Naive thymus-derived CD8-positive, alpha-beta T cell (primary cell): ENCODE data around the gene SIGLEC14. TPM values are rescaled to one million over a fixed set of nuclear protein-coding genes. Genes with fewer than 3 reads are reported as not detected.
"Not testable (repeated sequence)": the region's sequence is repeated elsewhere in the genome, so short reads cannot be mapped to it uniquely, and the experiment has no call there.

Experiments
- ATAC-seq, 2 donors: fragments of 150-1000 bp; cut with Tn5 transposase in 1 of 2; sonication (Bioruptor Pico), chemical (Tn5 transposase) in 1 of 2; 1 replicate in 1 of 2; 2 replicates in 1 of 2; pipeline ENCODE4 v1.10.0; 2021; ENCODE audit warnings: mild to moderate bottlenecking in 2 of 2, moderate library complexity in 2 of 2
- POLR2A ChIA-PET: fragments of 350-600 bp; sonication (Branson Sonifier 250); formaldehyde crosslinking; loops from one replicate; lab custom pipeline; 2021; ENCODE audit warnings: antibody characterized with exemption; lab: Charles Lee
- DNase-seq, 10 donors: peaks; one replicate each; pipeline versions ENCODE4 v3.0.0 to v3.0.0-alpha.2; 2020 to 2022
- H3K27ac Mint-ChIP-seq, 10 donors: one replicate each; pipeline ENCODE4 v1.8.0; 2020 to 2022; ENCODE audit warnings: mild to moderate bottlenecking in 10 of 10, mixed read lengths in 10 of 10, moderate library complexity in 4 of 10, inconsistent platforms in 1 of 10
- H3K27me3 Mint-ChIP-seq, 5 donors: one replicate each; pipeline ENCODE4 v1.8.0; 2021 to 2022; ENCODE audit warnings: mixed read lengths in 5 of 5
- H3K36me3 Mint-ChIP-seq, 3 donors: one replicate each; pipeline ENCODE4 v1.8.0; 2020 to 2022; ENCODE audit warnings: mixed read lengths in 3 of 3, mild to moderate bottlenecking in 2 of 3, inconsistent platforms in 1 of 3
- H3K4me1 Mint-ChIP-seq, 4 donors: one replicate each; pipeline ENCODE4 v1.8.0; 2021 to 2022; ENCODE audit warnings: mixed read lengths in 4 of 4
- H3K4me3 Mint-ChIP-seq, 10 donors: one replicate each; pipeline ENCODE4 v1.8.0; 2020 to 2022; ENCODE audit warnings: mild to moderate bottlenecking in 10 of 10, mixed read lengths in 10 of 10, moderate library complexity in 6 of 10, inconsistent platforms in 1 of 10
- H3K9me3 Mint-ChIP-seq, 9 donors: one replicate each; pipeline ENCODE4 v1.8.0; 2020 to 2022; ENCODE audit warnings: mixed read lengths in 9 of 9, mild to moderate bottlenecking in 3 of 9, inconsistent platforms in 1 of 9, moderate library complexity in 1 of 9
- polyA plus RNA-seq, 3 donors: library from polyadenylated mRNA; unstranded; fragments of 300-500 nt; fragmentation: Illumina TruSeq; gene quantifications; one replicate each; pipeline ENCODE4 v1.2.3, GENCODE V29; 2021
- total RNA-seq, 8 experiments: library from RNA in 2 of 8; stranded (reverse) in 2 of 8; gene quantifications; one replicate each; pipeline ENCODE4 v1.2.3 and lab custom pipeline; 2021 to 2026

SIGLEC14 gene
- total and polyA plus RNA-seq, 5 experiments from 2014 or later = 0.07 to 0.83 (median 0.33) TPM; not detected in 2

GRCh38 chr19:51637362-51637978 lies 9.2 kb downstream of the SIGLEC14 start:
- no peak for ATAC-seq
- Mint-ChIP-seq H3K36me3 (peaks cover 0 to 12% (median 0%) of the 10 kb centered on the region in 3 donors), H3K27me3 (peaks cover 0 to 61% (median 29%) of the 10 kb centered on the region in 5 donors), H3K27ac (no peak overlapping the region), H3K4me1 (no peaks in the 10 kb centered on the region), H3K9me3 (peaks cover 0 to 14% (median 2%) of the 10 kb centered on the region in 9 donors), H3K4me3 (no peak overlapping the region)
- POLR2A ChIA-PET = no interaction called here
- DNase-seq = no peak

DNA sequence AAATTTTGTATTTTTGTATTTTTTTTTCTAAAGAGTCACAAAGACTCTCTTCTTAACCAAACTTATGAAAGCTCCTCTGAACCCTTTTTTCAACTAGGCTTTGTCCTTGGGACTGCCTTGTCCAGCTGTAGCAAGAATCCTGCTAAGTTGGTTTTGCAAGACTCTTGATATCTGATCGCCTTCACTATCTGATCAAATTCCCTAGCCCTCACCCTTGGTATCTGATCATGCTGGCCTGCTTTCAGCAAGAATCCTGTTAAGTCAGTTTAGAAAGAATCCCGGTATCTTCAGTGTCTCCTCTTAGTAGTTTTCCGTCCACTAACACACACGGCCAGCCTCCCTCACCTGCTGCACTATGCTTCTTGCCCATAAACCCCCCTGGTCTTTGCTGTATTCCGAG lies 14.5 kb downstream of the SIGLEC14 start:
- no peak overlapping the region for H3K4me3 Mint-ChIP-seq
- DNase-seq = no peak
- H3K4me1 Mint-ChIP-seq = peaks cover 0 to 14% (median 0%) of the 10 kb centered on the region in 4 donors
- POLR2A ChIA-PET = no interaction called here
- H3K9me3 Mint-ChIP-seq = peaks cover 0 to 6% (median 0%) of the 10 kb centered on the region in 9 donors
- peaks cover 0 to 43% (median 18%) of the 10 kb centered on the region in 5 donors for H3K27me3 Mint-ChIP-seq
- H3K36me3 Mint-ChIP-seq = peaks cover 0 to 6% (median 0%) of the 10 kb centered on the region in 3 donors
- no peak overlapping the region for H3K27ac Mint-ChIP-seq
- ATAC-seq = no peak

DNA sequence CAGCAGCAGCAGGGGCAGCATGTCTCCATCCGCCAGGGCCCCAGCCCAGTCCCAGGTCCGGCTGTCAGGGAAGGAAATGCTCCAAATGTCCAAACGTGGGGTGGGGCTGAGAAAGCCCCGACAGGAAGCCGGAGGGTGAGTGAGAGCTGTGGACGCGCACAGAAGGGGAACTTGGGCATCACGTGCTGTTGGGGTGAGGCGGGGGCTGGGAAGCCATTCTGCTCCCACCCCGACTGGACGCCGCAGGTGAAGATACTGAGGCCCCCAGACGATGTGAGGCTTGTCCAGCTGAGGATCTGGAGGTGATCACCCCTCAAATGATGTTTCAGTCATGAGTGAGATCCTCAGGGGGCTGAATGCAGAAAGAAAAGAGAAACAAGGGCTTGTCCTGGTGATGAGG lies 16.3 kb downstream of the SIGLEC14 start, which contains the start of gene SIGLEC5:
TSS of gene SIGLEC5 (minus strand) at position 87 of the 400 bp plus-strand sequence. CDS start at position 21, 66 bp downstream.
- H3K9me3 Mint-ChIP-seq, DNase-seq, H3K36me3 Mint-ChIP-seq, ATAC-seq, POLR2A ChIA-PET: not testable (repeated sequence)
- H3K4me3 Mint-ChIP-seq = peak within 1 kb of the TSS in 1 of 10 donors; percentile 51
- peaks cover 0 to 17% (median 0%) of the 10 kb centered on the region in 4 donors for H3K4me1 Mint-ChIP-seq
- H3K27ac Mint-ChIP-seq = peak within 1 kb of the TSS in 1 of 10 donors; percentile 40
- peaks cover 4 to 47% (median 24%) of the 10 kb centered on the region in 5 donors for H3K27me3 Mint-ChIP-seq

DNA sequence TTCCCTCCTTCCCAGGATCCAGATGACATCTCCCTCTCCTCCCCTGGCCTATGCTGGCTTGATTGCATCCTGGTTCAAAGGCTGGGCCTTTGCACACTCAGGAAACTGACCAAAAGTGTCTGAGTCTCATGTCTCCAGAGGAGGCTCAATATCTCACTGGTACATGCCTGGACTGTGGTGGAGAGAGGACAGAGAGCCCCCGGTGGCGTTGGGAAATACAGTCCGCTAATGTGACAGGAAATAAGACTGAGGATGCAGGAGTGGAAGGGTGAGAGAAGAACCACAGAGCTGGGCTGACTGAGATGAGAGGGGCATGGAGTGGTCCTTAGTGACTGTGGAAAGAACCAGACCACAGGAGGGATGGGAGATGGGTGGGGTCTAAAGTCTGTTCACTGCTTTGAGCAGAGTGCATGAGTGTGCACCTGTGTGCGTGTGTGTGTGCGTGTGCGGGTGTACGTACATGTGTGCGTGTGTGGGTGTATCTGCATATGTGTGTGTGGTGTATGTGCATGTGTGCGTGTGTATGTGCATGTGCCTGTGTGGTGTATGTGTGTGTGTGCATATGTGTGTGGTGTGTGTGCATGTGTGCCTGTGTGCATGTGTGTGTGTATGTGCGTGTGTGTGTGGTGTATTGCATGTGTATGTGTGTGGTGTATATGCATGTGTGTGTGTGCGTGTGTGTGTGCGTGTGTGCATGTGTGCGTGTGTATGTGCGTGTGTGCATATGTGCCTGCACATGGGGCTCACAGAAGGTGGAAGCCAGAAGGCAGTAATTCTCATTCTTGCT lies 18.3 kb downstream of the SIGLEC14 start:
- peaks cover 10 to 65% (median 32%) of the 10 kb centered on the region in 5 donors for H3K27me3 Mint-ChIP-seq
- no peak overlapping the region for H3K27ac Mint-ChIP-seq
- peaks cover 0 to 17% (median under 1%) of the 10 kb centered on the region in 4 donors for H3K4me1 Mint-ChIP-seq
- DNase-seq (no peak), ATAC-seq (no peak)
- no peak overlapping the region for H3K4me3 Mint-ChIP-seq
- peaks cover 0 to 4% (median 0%) of the 10 kb centered on the region in 3 donors for H3K36me3 Mint-ChIP-seq
- no peaks in the 10 kb centered on the region for H3K9me3 Mint-ChIP-seq
- POLR2A ChIA-PET = no interaction called here

- H3K4me1 Mint-ChIP-seq = peaks cover 0 to 17% (median under 1%) of the 10 kb centered on the region in 4 donors
Observed at GRCh38 chr19:51627491-51628138, 19.0 kb downstream of the SIGLEC14 start.

DNA sequence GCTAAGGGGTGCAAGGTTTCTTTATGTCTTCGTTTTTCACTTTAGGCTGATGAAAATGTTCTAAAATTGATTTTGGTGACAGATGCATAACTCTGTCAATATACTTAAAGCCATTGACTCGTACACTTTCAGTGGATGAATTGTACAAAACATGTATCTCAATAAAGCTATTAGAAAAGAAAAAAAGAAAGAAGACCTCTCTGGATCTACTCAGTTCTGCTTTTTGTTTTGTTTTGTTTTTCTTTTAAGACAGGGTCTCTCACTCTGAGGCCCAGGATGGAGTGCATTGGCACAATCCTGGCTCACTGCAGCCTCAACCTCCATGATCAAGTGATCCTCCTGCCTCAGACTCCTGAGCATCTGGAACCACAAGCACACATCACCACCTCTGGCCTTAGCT lies 19.9 kb downstream of the SIGLEC14 start:
- no peak for DNase-seq
- Mint-ChIP-seq H3K9me3 (peaks cover 0 to 4% (median 0%) of the 10 kb centered on the region in 9 donors), H3K36me3 (peaks cover 0 to 4% (median 0%) of the 10 kb centered on the region in 3 donors), H3K4me1 (peaks cover 0 to 17% (median under 1%) of the 10 kb centered on the region in 4 donors), H3K27ac (no peak overlapping the region), H3K27me3 (peaks cover 14 to 64% (median 32%) of the 10 kb centered on the region in 5 donors), H3K4me3 (no peak overlapping the region)
- no peak for ATAC-seq
- POLR2A ChIA-PET = no interaction called here

More at GRCh38 chr19:51627491-51628138, 19.0 kb downstream of the SIGLEC14 start:
- H3K27ac Mint-ChIP-seq = no peak overlapping the region
- POLR2A ChIA-PET = no interaction called here
- no peak overlapping the region for H3K4me3 Mint-ChIP-seq
- ATAC-seq = no peak
- peaks cover 11 to 72% (median 32%) of the 10 kb centered on the region in 5 donors for H3K27me3 Mint-ChIP-seq
- peaks cover 0 to 2% (median 0%) of the 10 kb centered on the region in 9 donors for H3K9me3 Mint-ChIP-seq
- H3K36me3 Mint-ChIP-seq = peaks cover 0 to 4% (median 0%) of the 10 kb centered on the region in 3 donors
- DNase-seq = no peak

GRCh38 chr19:51621178-51621577 lies 25.4 kb downstream of the SIGLEC14 start:
- H3K36me3 Mint-ChIP-seq = peaks cover 0 to 4% (median 0%) of the 10 kb centered on the region in 3 donors
- DNase-seq (no peak), ATAC-seq (no peak)
- no peak overlapping the region for H3K27ac Mint-ChIP-seq
- POLR2A ChIA-PET = no interaction called here
- H3K4me3 Mint-ChIP-seq = no peak overlapping the region
- peaks cover 0 to 8% (median 2%) of the 10 kb centered on the region in 4 donors for H3K4me1 Mint-ChIP-seq
- peaks cover 0 to 4% (median 0%) of the 10 kb centered on the region in 9 donors for H3K9me3 Mint-ChIP-seq
- peaks cover 15 to 36% (median 18%) of the 10 kb centered on the region in 5 donors for H3K27me3 Mint-ChIP-seq

GRCh38 chr19:51615991-51616390 lies 30.6 kb downstream of the SIGLEC14 start:
- POLR2A ChIA-PET = no interaction called here
- no peak for ATAC-seq
- no peak overlapping the region for H3K4me3 Mint-ChIP-seq
- H3K4me1 Mint-ChIP-seq = peaks cover 0 to 6% (median under 1%) of the 10 kb centered on the region in 4 donors
- peaks cover 0 to 28% (median 15%) of the 10 kb centered on the region in 9 donors for H3K9me3 Mint-ChIP-seq
- H3K36me3 Mint-ChIP-seq = peaks cover 3 to 18% (median 11%) of the 10 kb centered on the region in 3 donors
- DNase-seq = no peak
- H3K27ac Mint-ChIP-seq = no peak overlapping the region
- H3K27me3 Mint-ChIP-seq = peaks cover 22 to 44% (median 38%) of the 10 kb centered on the region in 5 donors

GRCh38 chr19:51614789-51615188 lies 31.8 kb downstream of the SIGLEC14 start:
- DNase-seq (no peak), ATAC-seq (no peak)
- Mint-ChIP-seq H3K4me1 (peaks cover 0 to 3% (median under 1%) of the 10 kb centered on the region in 4 donors), H3K27ac (no peak overlapping the region), H3K4me3 (no peak overlapping the region), H3K9me3 (peaks cover 0 to 36% (median 15%) of the 10 kb centered on the region in 9 donors), H3K36me3 (peaks cover 3 to 25% (median 11%) of the 10 kb centered on the region in 3 donors), H3K27me3 (peaks cover 22 to 45% (median 38%) of the 10 kb centered on the region in 5 donors)
- POLR2A ChIA-PET = no interaction called here

- peaks cover 15 to 37% (median 23%) of the 10 kb centered on the region in 3 donors for H3K36me3 Mint-ChIP-seq
- H3K27ac Mint-ChIP-seq = no peak overlapping the region
- H3K27me3 Mint-ChIP-seq = peaks cover 23 to 52% (median 42%) of the 10 kb centered on the region in 5 donors
- ATAC-seq (no peak), DNase-seq (no peak)
- peaks cover 3 to 63% (median 26%) of the 10 kb centered on the region in 9 donors for H3K9me3 Mint-ChIP-seq
- H3K4me3 Mint-ChIP-seq = no peak overlapping the region
- POLR2A ChIA-PET = no interaction called here
- H3K4me1 Mint-ChIP-seq = peaks cover 0 to 26% (median 3%) of the 10 kb centered on the region in 4 donors
Observed at GRCh38 chr19:51610576-51610975, 36.0 kb downstream of the SIGLEC14 start.

DNA sequence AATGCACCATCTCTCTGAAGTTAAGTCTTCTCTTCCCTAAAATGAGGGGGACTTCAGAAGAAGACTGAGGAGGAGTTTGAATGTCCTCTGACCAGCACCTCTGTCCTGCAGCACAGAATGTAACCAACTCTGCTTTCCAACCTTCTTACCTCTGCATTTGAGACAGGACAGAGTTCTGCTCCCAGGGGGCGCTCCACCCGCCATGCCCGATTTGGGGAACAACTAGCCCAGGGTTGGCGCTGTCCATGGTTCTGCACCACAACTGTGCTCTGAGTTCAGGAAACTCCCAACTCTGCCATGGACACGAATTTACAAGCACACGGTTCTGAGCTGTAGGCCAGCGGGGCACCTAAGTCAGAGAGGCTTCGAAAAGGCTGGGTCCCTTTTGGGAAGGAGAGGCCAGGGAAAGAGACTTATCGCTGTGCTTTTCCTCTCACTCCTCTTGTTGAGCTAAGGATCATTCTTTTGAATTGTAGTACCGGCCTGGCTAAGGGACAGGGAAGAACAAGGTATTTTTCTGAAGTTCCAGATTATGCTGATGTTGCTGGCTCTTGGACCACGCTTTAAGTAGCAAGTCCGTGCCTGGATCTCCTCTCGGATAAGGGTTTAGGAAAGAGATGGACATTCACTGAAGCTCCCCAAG lies 38.6 kb downstream of the SIGLEC14 start:
- Mint-ChIP-seq H3K9me3 (peaks cover 5 to 75% (median 28%) of the 10 kb centered on the region in 9 donors), H3K27me3 (peaks cover 17 to 52% (median 33%) of the 10 kb centered on the region in 5 donors), H3K36me3 (peaks cover 18 to 46% (median 28%) of the 10 kb centered on the region in 3 donors), H3K4me1 (peaks cover 0 to 23% (median 3%) of the 10 kb centered on the region in 4 donors), H3K4me3 (no peak overlapping the region), H3K27ac (peak overlapping the region in 1 of 10 donors; percentile 69)
- ATAC-seq = no peak
- POLR2A ChIA-PET = no interaction called here
- peak in 8 of 10 donors; percentile 18 to 73 (median 36) for DNase-seq
